ENCODE data around the gene SMARCC2. TPM values are rescaled to one million over a fixed set of nuclear protein-coding genes. Genes with fewer than 3 reads are reported as not detected.

The SMARCC2 gene
- total RNA-seq, 2 experiments from 2014 or later, result 144 to 154 TPM

DNA sequence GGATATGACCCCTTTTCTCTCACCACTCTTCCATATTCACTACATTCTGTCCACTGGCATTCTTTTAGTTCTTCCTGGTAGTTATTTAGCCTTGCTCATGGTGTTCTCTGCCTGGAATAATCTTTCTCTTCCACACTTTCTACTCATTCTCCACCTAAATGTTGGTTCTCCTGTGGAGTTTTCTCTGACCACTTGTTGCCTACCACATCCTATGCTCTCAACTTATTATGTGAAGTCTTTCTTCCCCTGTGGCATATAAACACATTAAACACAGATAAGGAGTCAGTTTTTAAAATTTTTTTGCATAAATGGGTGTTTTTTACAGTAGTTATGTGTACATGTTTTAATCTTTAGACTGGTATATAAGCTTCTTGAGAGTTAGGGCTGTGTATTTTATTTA lies 3.3 kb upstream of the SMARCC2 start:
- ChIA-PET CTCF (interaction anchor here (0.7 to 6.7 kb wide), 14 partner anchors 10 to 272 kb away, joined by 3 to 148 read pairs (median 5); partner anchors contain the start of genes ANKRD52, ESYT1, IL23A and RNF41), POLR2A (no interaction called here)
- Mint-ChIP-seq H3K36me3 (ENCODE audit: low read depth) (peaks cover 23% of the 10 kb centered on the region), H3K4me3 (no peak overlapping the region), H3K9me3 (ENCODE audit: insufficient read depth) (no peaks in the 10 kb centered on the region), H3K4me1 (ENCODE audit: low read depth) (peaks cover 31% of the 10 kb centered on the region), H3K27ac (no peak overlapping the region), H3K27me3 (ENCODE audit: low read depth) (no peaks in the 10 kb centered on the region)
- ATAC-seq, result no peak
- no peak for DNase-seq

GRCh38 chr12:56190695-56191155 lies 1.4 kb upstream of the SMARCC2 start:
- POLR2A ChIA-PET, result interaction anchor here (4.1 kb wide), 1 partner anchor 62 kb away, joined by 20 read pairs; the partner anchor contains the start of gene ESYT1
- DNase-seq, result no peak
- H3K36me3 Mint-ChIP-seq (ENCODE audit: low read depth), result peaks cover 40% of the 10 kb centered on the region

GRCh38 chr12:56189918-56190694 lies 823 bp upstream of the SMARCC2 start:
- Mint-ChIP-seq H3K27ac (peak overlapping the region; percentile 93), H3K4me3 (peak overlapping the region; percentile 93), H3K36me3 (ENCODE audit: low read depth) (peaks cover 41% of the 10 kb centered on the region), H3K27me3 (ENCODE audit: low read depth) (no peaks in the 10 kb centered on the region), H3K4me1 (ENCODE audit: low read depth) (peaks cover 48% of the 10 kb centered on the region), H3K9me3 (ENCODE audit: insufficient read depth) (no peaks in the 10 kb centered on the region)
- ChIA-PET CTCF (interaction anchor here (0.7 to 6.7 kb wide), 53 partner anchors 8 to 529 kb away, joined by 3 to 148 read pairs (median 4); partner anchors contain the start of genes ANKRD52, CNPY2, COQ10A and ERBB3), POLR2A (interaction anchor here (0.6 to 4.1 kb wide), 17 partner anchors 17 to 438 kb away, joined by 3 to 50 read pairs (median 7); partner anchors contain the start of genes CNPY2, ESYT1, MYL6 and MYL6B)
- DNase-seq, result peak; percentile 84
- ATAC-seq, result peak; percentile 45

More at GRCh38 chr12:56190695-56191155, 1.4 kb upstream of the SMARCC2 start:
- Mint-ChIP-seq H3K4me3 (peak overlapping the region; percentile 93), H3K9me3 (ENCODE audit: insufficient read depth) (no peaks in the 10 kb centered on the region), H3K4me1 (ENCODE audit: low read depth) (peaks cover 47% of the 10 kb centered on the region), H3K27me3 (ENCODE audit: low read depth) (no peaks in the 10 kb centered on the region), H3K27ac (peak overlapping the region; percentile 93)
- ATAC-seq, result no peak
- CTCF ChIA-PET, result interaction anchor here (1.6 to 6.7 kb wide), 10 partner anchors 16 to 452 kb away, joined by 3 to 148 read pairs (median 18); partner anchors contain the start of genes CNPY2, ESYT1, MYL6 and RNF41

- Mint-ChIP-seq H3K27me3 (ENCODE audit: low read depth) (no peaks in the 10 kb centered on the region), H3K27ac (peak overlapping the region; percentile 84), H3K36me3 (ENCODE audit: low read depth) (peaks cover 46% of the 10 kb centered on the region), H3K9me3 (ENCODE audit: insufficient read depth) (no peaks in the 10 kb centered on the region), H3K4me3 (peak overlapping the region; percentile 91), H3K4me1 (ENCODE audit: low read depth) (peaks cover 50% of the 10 kb centered on the region)
- DNase-seq, result no peak
- CTCF ChIA-PET, result interaction anchor here (0.8 to 6.7 kb wide), 32 partner anchors 10 to 450 kb away, joined by 3 to 148 read pairs (median 7); partner anchors contain the start of genes CNPY2, COQ10A, ESYT1 and MYL6
- POLR2A ChIA-PET, result interaction anchor here (0.7 to 4.1 kb wide), 15 partner anchors 10 to 239 kb away, joined by 3 to 50 read pairs (median 7); partner anchors contain the start of genes CNPY2, ESYT1, MYL6 and MYL6B
- ATAC-seq, result peak; percentile 5
These were observed 545 bp downstream of the SMARCC2 start for GRCh38 chr12:56188778-56189098.

DNA sequence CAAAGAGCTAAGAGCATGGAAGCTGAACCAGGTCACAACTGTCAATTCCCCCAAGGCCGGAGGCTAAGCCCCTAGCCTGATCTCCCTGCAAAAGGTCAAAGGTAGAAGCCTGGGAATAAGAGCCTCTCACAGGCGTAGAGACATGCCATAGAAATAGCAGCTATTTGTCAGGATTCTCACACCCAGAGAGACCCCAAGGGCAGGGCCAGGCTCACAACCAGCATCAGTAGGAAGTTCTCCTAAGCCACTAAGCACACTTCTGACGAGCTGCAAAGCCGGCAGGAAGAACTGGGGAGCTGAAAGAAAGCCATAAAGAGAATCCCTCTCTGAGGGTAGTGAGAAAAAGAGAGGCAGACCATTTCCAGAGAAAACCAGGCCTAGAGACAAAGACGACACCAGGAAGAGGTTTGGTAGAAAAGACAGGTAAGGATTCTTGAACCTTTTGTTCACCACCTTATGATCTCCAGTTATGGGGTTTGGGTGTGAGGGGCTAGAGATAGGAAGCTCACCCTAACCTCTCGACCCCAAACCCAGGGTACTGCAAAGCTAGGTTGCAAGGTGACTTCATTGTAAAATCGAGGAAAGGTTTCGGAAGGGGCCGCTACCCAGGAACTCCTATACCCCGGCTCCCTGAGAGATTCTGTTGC lies 1.0 kb downstream of the SMARCC2 start:
- peaks cover 47% of the 10 kb centered on the region for H3K4me1 Mint-ChIP-seq (ENCODE audit: low read depth)
- H3K27ac Mint-ChIP-seq, result peak overlapping the region; percentile 84
- ATAC-seq (no peak), DNase-seq (peak; percentile 27)
- H3K9me3 Mint-ChIP-seq (ENCODE audit: insufficient read depth), result no peaks in the 10 kb centered on the region
- H3K4me3 Mint-ChIP-seq, result peak overlapping the region; percentile 91
- ChIA-PET CTCF (interaction anchor here (0.6 to 6.7 kb wide), 19 partner anchors 10 to 450 kb away, joined by 3 to 148 read pairs (median 13); partner anchors contain the start of genes CNPY2, ESYT1, MYL6 and MYL6B), POLR2A (interaction anchor here (0.6 to 4.1 kb wide), 14 partner anchors 10 to 240 kb away, joined by 3 to 50 read pairs (median 5); partner anchors contain the start of genes ESYT1, MYL6, PA2G4 and RNF41)
- no peaks in the 10 kb centered on the region for H3K27me3 Mint-ChIP-seq (ENCODE audit: low read depth)
- peaks cover 47% of the 10 kb centered on the region for H3K36me3 Mint-ChIP-seq (ENCODE audit: low read depth)

DNA sequence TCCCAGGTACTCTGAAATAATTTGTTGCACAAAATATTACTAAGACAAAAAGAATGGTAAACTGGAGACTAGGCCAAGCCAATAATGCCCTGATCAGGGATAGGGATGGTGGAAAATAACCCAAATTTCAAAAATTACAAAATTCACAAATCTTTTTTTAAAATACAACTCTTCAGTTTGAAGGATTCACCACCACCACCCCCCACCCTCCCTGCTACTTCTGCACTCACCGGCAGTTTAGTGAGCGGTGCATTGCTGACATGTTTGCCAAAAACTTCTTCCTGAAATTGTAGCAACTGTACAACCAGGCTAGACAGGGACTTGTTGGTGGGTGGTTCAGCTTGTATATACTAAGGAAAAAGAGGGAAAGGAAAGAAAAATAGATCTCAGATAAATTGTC lies 2.3 kb downstream of the SMARCC2 start:
- Mint-ChIP-seq H3K27me3 (ENCODE audit: low read depth) (no peaks in the 10 kb centered on the region), H3K27ac (peak overlapping the region; percentile 84), H3K4me1 (ENCODE audit: low read depth) (peaks cover 36% of the 10 kb centered on the region), H3K36me3 (ENCODE audit: low read depth) (peaks cover 47% of the 10 kb centered on the region), H3K4me3 (peak overlapping the region; percentile 91), H3K9me3 (ENCODE audit: insufficient read depth) (no peaks in the 10 kb centered on the region)
- DNase-seq, result no peak
- ChIA-PET CTCF (interaction anchor here (1.6 to 6.7 kb wide), 6 partner anchors 12 to 277 kb away, joined by 5 to 148 read pairs (median 44); partner anchors contain the start of genes ESYT1, RNF41 and ZC3H10), POLR2A (interaction anchor here (3.0 to 4.1 kb wide), 3 partner anchors 26 to 58 kb away, joined by 20 to 50 read pairs (median 24); partner anchors contain the start of genes ESYT1, MYL6 and RNF41)
- no peak for ATAC-seq

GRCh38 chr12:56178347-56178746 lies 10.9 kb downstream of the SMARCC2 start:
- CTCF ChIA-PET, result interaction anchor here (3.0 kb wide), 1 partner anchor 11 kb away, joined by 14 read pairs; the partner anchor contains the start of gene SMARCC2
- DNase-seq, result no peak
- POLR2A ChIA-PET, result interaction anchor here (1.0 to 2.7 kb wide), 3 partner anchors 10 to 120 kb away, joined by 3 to 14 read pairs (median 4); no protein-coding TSS in a partner anchor
- Mint-ChIP-seq H3K4me1 (ENCODE audit: low read depth) (no peaks in the 10 kb centered on the region), H3K9me3 (ENCODE audit: insufficient read depth) (no peaks in the 10 kb centered on the region), H3K27ac (no peak overlapping the region), H3K27me3 (ENCODE audit: low read depth) (no peaks in the 10 kb centered on the region), H3K4me3 (no peak overlapping the region), H3K36me3 (ENCODE audit: low read depth) (peaks cover 73% of the 10 kb centered on the region)
- no peak for ATAC-seq

DNA sequence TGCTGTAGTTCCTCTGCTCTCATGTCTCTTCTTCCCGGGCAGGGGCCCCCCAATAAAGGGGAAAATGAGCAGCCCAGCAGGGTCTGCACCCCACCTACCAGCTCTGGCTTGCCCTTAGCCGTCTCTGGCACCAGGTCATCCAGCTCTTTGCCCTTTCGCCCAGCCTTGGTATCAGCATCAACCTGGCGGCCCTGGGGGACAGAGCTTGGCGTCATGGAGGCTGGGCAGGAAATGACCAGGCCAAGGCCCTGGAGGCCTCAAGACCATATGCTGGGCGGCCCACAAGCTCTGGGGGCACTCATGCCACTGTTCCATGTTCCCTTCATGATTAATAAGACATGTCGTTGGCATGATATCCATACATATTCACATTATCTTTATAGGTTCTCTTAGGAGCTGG lies 16.4 kb downstream of the SMARCC2 start:
- Mint-ChIP-seq H3K9me3 (ENCODE audit: insufficient read depth) (no peaks in the 10 kb centered on the region), H3K27me3 (ENCODE audit: low read depth) (no peaks in the 10 kb centered on the region), H3K36me3 (ENCODE audit: low read depth) (peaks cover 74% of the 10 kb centered on the region), H3K4me3 (no peak overlapping the region), H3K4me1 (ENCODE audit: low read depth) (peaks cover 1% of the 10 kb centered on the region), H3K27ac (no peak overlapping the region)
- DNase-seq (no peak), ATAC-seq (no peak)
- ChIA-PET POLR2A (interaction anchor here (1.5 to 3.7 kb wide), 3 partner anchors 12 to 21 kb away, joined by 3 to 26 read pairs (median 7); no protein-coding TSS in a partner anchor), CTCF (interaction anchor here (0.6 to 1.5 kb wide), 3 partner anchors 17 to 55 kb away, joined by 3 to 6 read pairs (median 3); no protein-coding TSS in a partner anchor)

DNA sequence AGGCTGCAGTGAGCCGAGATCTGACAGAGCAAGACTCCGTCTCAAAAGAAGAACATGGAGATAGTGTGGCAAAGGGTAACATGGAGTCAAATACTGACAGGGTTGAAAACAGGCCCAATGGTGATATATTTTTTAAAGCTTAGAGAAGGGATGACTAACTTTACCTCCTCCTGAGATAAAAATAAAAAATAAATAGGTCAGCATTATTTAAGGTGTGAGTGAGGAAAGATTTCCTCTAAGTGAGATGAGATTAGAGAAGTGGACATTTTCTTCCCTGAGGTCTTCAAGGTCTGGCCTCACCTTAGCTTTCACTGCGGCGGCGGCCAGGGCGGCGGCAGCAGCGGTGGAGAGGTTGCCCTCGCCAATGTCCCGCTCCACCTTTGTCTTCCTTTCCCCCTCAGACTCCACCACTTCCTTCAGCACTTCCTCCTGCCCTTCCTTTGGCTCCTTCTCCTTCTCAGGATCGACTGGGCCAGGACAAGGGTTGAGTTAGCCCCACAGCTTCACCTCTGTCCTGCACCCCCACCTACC lies 20.0 kb downstream of the SMARCC2 start:
- H3K27me3 Mint-ChIP-seq (ENCODE audit: low read depth), result no peaks in the 10 kb centered on the region
- ATAC-seq, result no peak
- peaks cover 1% of the 10 kb centered on the region for H3K4me1 Mint-ChIP-seq (ENCODE audit: low read depth)
- H3K36me3 Mint-ChIP-seq (ENCODE audit: low read depth), result peaks cover 68% of the 10 kb centered on the region
- H3K4me3 Mint-ChIP-seq, result no peak overlapping the region
- no peak for DNase-seq
- POLR2A ChIA-PET, result interaction anchor here (0.6 to 2.2 kb wide), 4 partner anchors 10 to 97 kb away, joined by 3 to 6 read pairs (median 3); partner anchors contain the start of gene MYL6
- no peaks in the 10 kb centered on the region for H3K9me3 Mint-ChIP-seq (ENCODE audit: insufficient read depth)
- CTCF ChIA-PET, result no interaction called here
- peak overlapping the region; percentile 54 for H3K27ac Mint-ChIP-seq

DNA sequence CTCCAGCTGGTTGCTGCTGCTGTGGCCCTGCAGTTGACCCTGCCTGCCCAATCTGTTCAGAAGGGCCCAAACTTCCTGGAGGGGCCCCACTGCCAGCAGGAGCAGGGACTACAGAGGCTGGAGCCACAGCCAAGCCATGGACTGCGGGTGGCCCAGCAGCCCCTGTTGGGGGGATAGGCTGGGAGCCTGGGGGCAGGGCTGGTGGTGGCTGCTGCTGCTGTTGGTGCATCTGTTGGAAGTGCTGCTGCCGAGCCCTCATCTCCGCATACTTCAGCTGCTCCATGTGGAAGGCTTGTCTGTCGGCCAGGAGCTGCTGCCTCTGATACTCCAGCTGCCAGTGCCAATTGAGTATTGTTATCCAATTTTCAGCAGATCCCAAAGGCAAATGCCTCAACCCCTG lies 23.9 kb downstream of the SMARCC2 start:
- POLR2A ChIA-PET, result interaction anchor here (0.6 to 2.0 kb wide), 3 partner anchors 17 to 235 kb away, joined by 3 to 6 read pairs (median 4); no protein-coding TSS in a partner anchor
- H3K4me1 Mint-ChIP-seq (ENCODE audit: low read depth), result peaks cover 21% of the 10 kb centered on the region

More for the DNA sequence above, 23.9 kb downstream of the SMARCC2 start:
- CTCF ChIA-PET, result interaction anchor here (0.7 to 8.3 kb wide), 3 partner anchors 24 to 118 kb away, joined by 3 to 74 read pairs (median 7); partner anchors contain the start of genes SMARCC2 and ZC3H10
- Mint-ChIP-seq H3K36me3 (ENCODE audit: low read depth) (peaks cover 73% of the 10 kb centered on the region), H3K4me3 (no peak overlapping the region), H3K9me3 (ENCODE audit: insufficient read depth) (no peaks in the 10 kb centered on the region), H3K27me3 (ENCODE audit: low read depth) (no peaks in the 10 kb centered on the region), H3K27ac (no peak overlapping the region)
- DNase-seq (no peak), ATAC-seq (no peak)

Measured in activated CD8-positive, alpha-beta T cell treated with anti-CD3 and anti-CD28 coated beads, Interleukin-2, amount 10 ng/mL, durations not matched to agents 7 days and 5 days (primary cell).